HG02884 (cell line): ENCODE results near the gene PCDHGB5.

Source experiments
- ATAC-seq: cut with Tn5 transposase; IDR thresholded peaks from one replicate; pipeline ENCODE4 v1.9.1; 2021; ENCODE audit warnings: mild to moderate bottlenecking, moderate library complexity; ENCODE audit not compliant: unreplicated experiment

The PCDHGB5 gene

GRCh38 chr5:141439411-141440141 is 41.8 kb downstream of the PCDHGB5 start:
- no peak for ATAC-seq

- no peak for ATAC-seq
Observed at GRCh38 chr5:141440341-141440740, 42.6 kb downstream of the PCDHGB5 start.

- no peak for ATAC-seq
Observed at GRCh38 chr5:141441571-141442170, 43.9 kb downstream of the PCDHGB5 start.
